Adipocyte (in vitro differentiated cells): Measurements from ENCODE around the gene ZNF618.

ENCODE experiments used
- DNase-seq: peaks from one replicate; pipeline ENCODE4 v3.0.0-alpha.2; 2015; ENCODE audit warnings: low read depth
- H3K27me3 ChIP-seq: replicated peaks from 2 replicates; pipeline ENCODE4 v1.7.0; 2013; ENCODE audit warnings: mild to moderate bottlenecking, low read length, moderate library complexity; ENCODE audit not compliant: control insufficient read depth, insufficient read depth
- H3K36me3 ChIP-seq: 2 replicates; pipeline ENCODE4 v1.7.0; 2013; ENCODE audit warnings: low read length, mild to moderate bottlenecking, moderate library complexity; ENCODE audit not compliant: control insufficient read depth, insufficient read depth, severe bottlenecking
- H3K4me1 ChIP-seq: 2 replicates; pipeline ENCODE4 v1.7.0; 2013; ENCODE audit warnings: mild to moderate bottlenecking, low read length, moderate library complexity; ENCODE audit not compliant: control insufficient read depth, insufficient read depth
- H3K4me3 ChIP-seq: 2 replicates; pipeline ENCODE4 v1.7.0; 2013; ENCODE audit warnings: mild to moderate bottlenecking, low read length, moderate library complexity
- H3K9ac ChIP-seq: 2 replicates; pipeline ENCODE4 v1.7.0; 2013; ENCODE audit warnings: mild to moderate bottlenecking, low read length, moderate library complexity
- H3K9me3 ChIP-seq: 2 replicates; pipeline ENCODE4 v1.7.0; 2013; ENCODE audit warnings: mild to moderate bottlenecking, low read length, moderate library complexity; ENCODE audit not compliant: control insufficient read depth

ZNF618 gene

DNA sequence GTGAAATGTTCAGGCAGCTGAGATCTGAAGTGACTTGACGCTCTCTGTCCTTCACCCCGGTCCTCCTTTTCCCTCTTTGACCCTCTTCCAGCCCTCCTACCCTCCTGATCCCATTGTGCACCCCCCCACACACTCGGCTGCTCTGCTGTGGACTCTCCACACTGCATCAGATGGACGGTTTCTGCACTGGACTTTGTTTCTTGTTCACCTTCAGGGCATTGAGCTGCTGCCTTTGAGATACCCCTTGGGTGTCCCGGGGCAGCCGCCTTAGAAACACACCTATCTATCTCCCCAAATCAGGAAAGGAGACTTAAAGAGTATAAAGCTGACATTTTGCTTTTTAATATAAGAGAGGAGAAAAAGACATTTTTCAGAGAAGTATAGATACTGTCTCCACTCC is 174.5 kb downstream of the ZNF618 start:
- no peak for DNase-seq
- Histone ChIP-seq H3K36me3 (peaks cover 44% of the 10 kb centered on the region), H3K4me3 (no peak overlapping the region)

DNA sequence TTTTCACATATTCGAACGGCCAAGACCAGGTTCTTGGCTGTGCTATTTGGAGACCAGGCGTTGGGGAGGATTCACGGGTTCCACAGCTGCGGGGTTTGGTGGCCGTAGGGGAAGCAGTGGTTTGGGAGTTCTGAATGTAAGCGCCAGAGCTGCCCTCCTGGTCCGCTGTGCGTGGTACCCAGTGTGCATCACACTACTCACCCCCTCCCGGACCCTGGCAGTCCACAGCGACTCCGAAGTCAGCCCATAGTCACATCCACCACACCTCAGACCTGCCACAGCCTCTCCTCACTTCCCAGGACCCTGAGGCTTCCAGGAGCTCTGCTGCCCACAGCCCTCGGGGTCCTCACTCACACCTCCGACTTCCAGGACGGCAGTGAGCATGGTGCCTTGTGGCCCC is 175.2 kb downstream of the ZNF618 start:
- Histone ChIP-seq H3K9ac (no peak overlapping the region), H3K4me3 (no peak overlapping the region), H3K9me3 (no peaks in the 10 kb centered on the region), H3K36me3 (peaks cover 44% of the 10 kb centered on the region), H3K27me3 (no peaks in the 10 kb centered on the region), H3K4me1 (no peaks in the 10 kb centered on the region)
- DNase-seq, result no peak

More for the DNA sequence above, 174.5 kb downstream of the ZNF618 start:
- Histone ChIP-seq H3K9ac (no peak overlapping the region), H3K27me3 (no peaks in the 10 kb centered on the region), H3K9me3 (no peaks in the 10 kb centered on the region), H3K4me1 (no peaks in the 10 kb centered on the region)

DNA sequence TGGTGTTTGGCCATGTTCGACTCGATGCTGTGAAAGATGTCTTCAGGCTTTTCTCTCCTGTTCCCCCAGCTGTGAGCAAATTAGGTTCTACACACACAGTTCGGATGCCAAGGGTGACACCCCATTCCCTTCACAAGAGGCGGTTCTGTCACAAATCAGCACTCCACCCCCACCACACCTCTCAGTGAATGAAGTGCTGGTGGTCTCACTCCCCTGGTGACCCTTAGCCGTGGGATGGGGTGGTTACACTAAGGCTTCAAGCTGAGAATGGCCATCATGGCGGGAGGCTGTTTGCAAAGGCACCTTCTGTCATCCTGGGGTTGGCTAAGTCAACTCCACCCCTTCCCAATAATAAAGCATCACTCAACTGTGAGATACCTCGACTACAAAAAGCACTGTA is 175.6 kb downstream of the ZNF618 start:
- H3K4me1 ChIP-seq, result no peaks in the 10 kb centered on the region
- no peak overlapping the region for H3K9ac ChIP-seq
- H3K27me3 ChIP-seq, result no peaks in the 10 kb centered on the region
- no peak overlapping the region for H3K4me3 ChIP-seq
- peaks cover 44% of the 10 kb centered on the region for H3K36me3 ChIP-seq
- H3K9me3 ChIP-seq, result no peaks in the 10 kb centered on the region
- no peak for DNase-seq

DNA sequence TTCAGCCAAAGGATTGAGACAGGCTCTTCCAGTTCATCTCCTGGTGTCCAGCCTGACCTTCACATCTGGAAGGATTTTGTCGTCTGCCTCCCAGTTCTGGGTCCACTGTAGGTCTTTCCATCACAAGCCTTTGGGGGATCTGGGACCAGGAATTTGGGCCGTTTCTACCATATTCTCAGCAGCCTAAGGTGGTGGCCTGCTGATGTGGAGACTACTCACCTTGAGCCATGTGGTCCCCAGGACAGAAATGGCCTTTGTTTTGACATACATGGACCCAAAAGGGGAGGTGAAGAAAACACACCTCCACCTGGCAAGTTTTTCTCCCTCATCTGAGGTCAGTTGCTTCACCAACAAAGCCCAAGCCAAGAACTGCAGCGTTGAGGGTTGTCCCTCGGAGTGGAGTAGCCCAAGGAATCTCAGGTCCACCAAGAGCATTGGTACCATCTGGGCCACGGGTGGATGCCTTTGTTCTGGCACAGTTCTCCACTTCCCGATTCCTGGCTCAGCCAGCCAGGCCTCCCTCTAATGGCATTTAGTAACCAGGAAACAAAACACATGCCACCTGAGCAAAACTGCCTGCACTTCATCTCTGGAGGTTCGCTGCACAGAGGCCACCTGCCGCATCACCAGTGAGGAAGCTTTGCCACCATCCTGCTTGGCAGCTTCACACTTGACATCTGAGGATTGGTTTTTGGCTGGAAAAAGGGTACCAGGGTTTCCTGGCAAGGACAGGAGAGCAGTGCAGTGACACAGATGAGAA is 177.3 kb downstream of the ZNF618 start:
- H3K4me1 ChIP-seq, result no peaks in the 10 kb centered on the region
- peaks cover 37% of the 10 kb centered on the region for H3K36me3 ChIP-seq
- no peak for DNase-seq
- no peaks in the 10 kb centered on the region for H3K27me3 ChIP-seq
- H3K9ac ChIP-seq, result no peak overlapping the region
- H3K4me3 ChIP-seq, result no peak overlapping the region
- no peaks in the 10 kb centered on the region for H3K9me3 ChIP-seq

DNA sequence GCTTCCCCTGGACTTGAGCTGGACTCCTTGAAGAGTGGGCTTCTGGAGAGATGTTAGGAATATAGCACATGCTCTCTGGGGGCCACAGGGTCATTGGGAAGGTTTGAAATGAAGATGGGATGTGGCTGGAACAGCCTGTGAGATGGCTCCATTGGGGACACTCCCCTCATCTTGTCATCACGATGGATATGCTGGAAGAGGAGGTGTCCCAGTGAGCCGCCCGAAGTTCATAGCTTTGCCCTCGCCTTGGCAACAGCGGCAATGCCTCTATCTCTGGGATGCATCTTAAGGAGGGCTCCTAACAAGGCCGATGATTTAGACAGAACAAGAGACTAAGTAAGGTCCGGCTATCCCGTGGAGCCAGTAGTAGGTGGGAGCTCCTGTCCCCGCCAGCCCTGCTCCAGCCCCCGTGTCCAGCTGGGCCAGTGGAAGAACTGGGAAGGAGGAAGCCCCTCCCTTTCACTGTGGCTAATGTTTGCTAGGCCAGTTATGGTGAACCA is 178.1 kb downstream of the ZNF618 start:
- no peak overlapping the region for H3K9ac ChIP-seq

DNA sequence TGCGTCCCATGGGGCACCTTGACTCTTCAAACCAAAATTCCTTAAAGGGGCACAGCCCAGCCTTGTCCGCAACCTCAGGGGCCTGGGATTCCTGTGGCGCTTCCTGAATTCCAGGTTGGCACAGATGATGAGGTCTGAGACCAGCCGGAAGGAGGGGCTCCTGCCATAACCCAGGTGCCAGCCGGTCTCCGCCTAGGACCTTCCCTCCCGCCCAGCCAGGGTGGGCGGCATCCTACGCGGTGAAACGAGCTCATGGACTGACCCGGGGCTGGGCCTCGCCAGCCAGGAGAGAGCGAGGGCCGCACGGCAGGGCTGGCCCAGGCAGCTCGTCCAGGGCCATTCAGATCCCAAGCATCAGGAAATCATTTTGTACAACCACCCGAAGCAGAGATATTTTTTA is 179.0 kb downstream of the ZNF618 start:
- H3K36me3 ChIP-seq, result peaks cover 21% of the 10 kb centered on the region
- peaks cover 11% of the 10 kb centered on the region for H3K4me1 ChIP-seq
- DNase-seq, result no peak

More for the DNA sequence above, 178.1 kb downstream of the ZNF618 start:
- Histone ChIP-seq H3K4me3 (no peak overlapping the region), H3K4me1 (peaks cover 3% of the 10 kb centered on the region), H3K27me3 (no peaks in the 10 kb centered on the region), H3K9me3 (no peaks in the 10 kb centered on the region), H3K36me3 (peaks cover 29% of the 10 kb centered on the region)
- DNase-seq, result no peak

DNA sequence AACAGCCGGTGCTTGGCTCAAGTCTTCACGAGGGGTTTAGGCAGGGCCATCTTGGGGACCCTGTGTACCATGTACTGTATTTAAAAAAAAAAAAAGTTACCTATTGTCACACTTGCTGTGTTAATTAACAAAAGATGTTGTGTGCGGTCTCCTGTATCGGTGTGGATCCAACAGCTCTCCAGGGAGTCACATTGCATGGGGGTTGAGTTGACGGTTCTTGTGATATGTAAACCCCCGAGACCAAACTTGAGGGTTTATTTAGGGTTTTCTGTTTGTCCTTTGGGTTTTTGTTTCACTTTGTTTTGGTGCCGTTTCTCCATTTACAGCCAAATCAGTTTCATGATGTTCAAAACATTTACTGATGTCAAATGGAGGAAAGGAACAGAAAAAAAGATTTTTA is 179.8 kb downstream of the ZNF618 start:
- DNase-seq, result no peak
- Histone ChIP-seq H3K9ac (no peak overlapping the region), H3K27me3 (peaks cover 5% of the 10 kb centered on the region), H3K4me1 (peaks cover 15% of the 10 kb centered on the region), H3K9me3 (no peaks in the 10 kb centered on the region), H3K4me3 (no peak overlapping the region), H3K36me3 (peaks cover 13% of the 10 kb centered on the region)

More for the DNA sequence above, 179.0 kb downstream of the ZNF618 start:
- no peaks in the 10 kb centered on the region for H3K9me3 ChIP-seq
- H3K27me3 ChIP-seq, result no peaks in the 10 kb centered on the region
- no peak overlapping the region for H3K9ac ChIP-seq
- no peak overlapping the region for H3K4me3 ChIP-seq

DNA sequence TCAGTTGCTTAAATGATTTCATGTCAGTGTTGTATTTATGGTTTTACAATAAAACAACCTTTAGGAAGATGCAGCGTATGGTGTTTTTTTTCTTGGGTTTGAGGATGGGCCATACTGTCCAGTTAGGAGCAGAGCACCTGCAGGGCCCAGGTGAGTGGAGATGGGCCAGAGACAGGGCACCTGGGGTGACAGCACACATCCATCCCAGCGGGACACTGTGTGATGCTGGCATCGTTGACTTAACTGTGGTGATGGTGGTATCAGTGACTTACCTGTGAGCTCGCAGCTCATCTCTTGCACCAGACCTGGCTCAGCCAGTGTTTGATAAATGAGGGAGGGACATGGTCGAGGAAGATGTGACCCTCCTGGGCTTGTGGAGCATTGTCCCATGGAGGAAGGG is 180.4 kb downstream of the ZNF618 start:
- Histone ChIP-seq H3K9ac (no peak overlapping the region), H3K4me1 (peaks cover 15% of the 10 kb centered on the region), H3K4me3 (no peak overlapping the region), H3K27me3 (peaks cover 9% of the 10 kb centered on the region), H3K36me3 (peaks cover 6% of the 10 kb centered on the region), H3K9me3 (no peaks in the 10 kb centered on the region)
- DNase-seq, result no peak

DNA sequence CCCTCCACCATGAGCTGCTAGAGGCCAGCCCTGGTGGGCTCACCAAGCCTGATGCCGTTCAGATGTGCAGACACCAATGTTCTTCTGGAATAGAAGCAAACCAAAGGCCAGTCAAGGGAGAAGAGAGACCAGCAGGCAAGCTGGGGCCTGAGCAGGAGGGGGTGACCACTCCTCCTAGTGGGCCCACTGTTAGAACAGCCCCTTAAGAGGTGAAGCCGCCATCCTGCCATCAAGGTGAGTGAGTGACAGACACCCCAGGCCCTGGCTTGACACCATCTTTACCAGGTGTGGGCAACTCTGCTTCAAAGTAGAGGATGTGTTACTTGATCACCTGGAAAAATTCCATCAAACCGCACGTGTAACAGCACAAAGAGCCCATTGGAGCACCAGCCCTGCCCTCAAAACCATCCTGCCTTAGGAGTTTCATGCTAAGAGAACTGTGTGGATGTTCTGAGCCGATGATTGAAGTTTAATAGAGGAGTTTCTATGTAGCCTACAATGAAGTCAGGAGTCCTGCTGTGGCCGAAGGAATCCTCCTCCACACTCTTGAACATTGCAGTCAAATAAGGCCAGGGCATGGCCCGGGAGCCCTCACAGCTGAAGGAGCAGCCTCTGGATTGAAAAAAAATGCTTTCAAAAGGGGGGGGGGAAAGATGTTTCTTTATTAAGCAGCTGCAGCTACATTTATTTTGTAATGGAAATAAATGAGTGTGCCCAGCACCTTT is 181.2 kb downstream of the ZNF618 start:
- no peak overlapping the region for H3K4me3 ChIP-seq
- peaks cover 15% of the 10 kb centered on the region for H3K4me1 ChIP-seq
- peaks cover 16% of the 10 kb centered on the region for H3K27me3 ChIP-seq
- no peaks in the 10 kb centered on the region for H3K9me3 ChIP-seq
- DNase-seq, result no peak
- H3K36me3 ChIP-seq, result no peaks in the 10 kb centered on the region
- H3K9ac ChIP-seq, result no peak overlapping the region

DNA sequence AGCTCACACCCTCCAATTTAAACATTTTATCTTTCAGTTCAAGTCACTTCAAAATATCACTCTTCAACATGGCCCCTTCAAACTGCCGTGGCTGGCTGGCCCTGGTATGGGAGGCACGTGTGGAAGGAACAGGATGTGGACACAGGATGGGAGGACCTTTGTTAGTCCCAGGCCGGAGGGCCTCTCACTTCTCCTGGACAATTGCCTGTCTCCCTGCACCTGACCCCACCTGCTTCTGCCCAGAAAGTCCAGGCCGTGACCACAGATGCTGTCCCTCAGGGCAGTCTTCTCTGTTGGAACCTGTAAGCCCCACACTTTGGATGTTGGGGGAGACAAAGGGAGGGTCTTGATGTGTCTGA is 182.6 kb downstream of the ZNF618 start:
- Histone ChIP-seq H3K36me3 (no peaks in the 10 kb centered on the region), H3K9ac (no peak overlapping the region), H3K27me3 (peaks cover 30% of the 10 kb centered on the region), H3K9me3 (peaks cover 8% of the 10 kb centered on the region), H3K4me1 (peaks cover 15% of the 10 kb centered on the region), H3K4me3 (no peak overlapping the region)
- no peak for DNase-seq

DNA sequence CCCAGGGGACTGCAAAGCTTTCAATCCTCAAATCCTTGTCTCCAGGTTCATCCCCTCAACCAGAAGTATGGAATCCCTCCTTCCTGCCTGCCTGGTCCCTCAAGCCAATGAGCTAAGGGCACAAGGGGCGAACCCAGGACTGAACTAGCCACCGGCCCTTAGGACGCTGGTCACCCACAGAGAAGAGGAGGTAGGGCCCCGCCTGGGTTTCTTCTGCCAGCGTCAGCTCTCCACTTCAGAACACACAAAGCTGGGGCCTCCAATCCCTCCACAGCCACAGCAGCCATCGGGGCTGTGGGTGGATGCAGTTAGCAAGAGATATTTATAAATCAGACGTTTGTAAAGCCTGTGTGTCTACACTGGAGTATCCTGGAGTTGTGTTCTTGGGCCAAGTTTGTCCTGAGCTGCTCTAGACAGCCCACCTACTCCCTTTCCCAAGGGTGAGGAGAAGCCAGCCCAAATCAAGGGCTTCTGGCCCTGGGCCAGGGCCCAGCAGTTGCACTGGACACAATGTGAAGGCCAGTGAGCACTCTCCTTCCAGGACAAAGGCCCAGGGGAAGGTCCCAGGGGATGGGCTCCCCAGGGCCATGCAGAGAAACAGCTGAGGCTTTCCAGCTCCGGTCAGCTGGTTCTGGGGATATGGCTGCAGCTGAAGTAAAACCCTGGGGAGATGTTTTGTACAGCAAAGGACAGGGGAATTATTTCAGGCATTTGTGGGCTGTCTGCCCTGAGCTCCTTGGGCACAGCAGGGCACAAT is 183.1 kb downstream of the ZNF618 start:
- Histone ChIP-seq H3K9ac (no peak overlapping the region), H3K4me3 (no peak overlapping the region), H3K9me3 (peaks cover 13% of the 10 kb centered on the region), H3K4me1 (peaks cover 15% of the 10 kb centered on the region), H3K36me3 (no peaks in the 10 kb centered on the region), H3K27me3 (peaks cover 34% of the 10 kb centered on the region)
- DNase-seq, result no peak
